RWPE2 (cell line): ENCODE results near the gene FILIP1.

Experiments used
- ATAC-seq: fragments of 200-7000 bp; cut with Tn5 transposase; 3 replicates; pipeline ENCODE4 v1.9.1; 2021; ENCODE audit warnings: low read depth
- DNase-seq: peaks from one replicate; pipeline ENCODE4 v3.0.0-alpha.2; 2020; ENCODE audit warnings: low spot score
- H3K27ac ChIP-seq: fragments of 450-650 bp; 2 replicates; pipeline ENCODE4 v1.5.1; 2017; ENCODE audit warnings: mild to moderate bottlenecking; ENCODE audit not compliant: poor library complexity, severe bottlenecking
- H3K27me3 ChIP-seq: fragments of 250-450 bp; sonication (Bioruptor Pico); 2 replicates; pipeline ENCODE4 v1.5.1; 2021; ENCODE audit warnings: mild to moderate bottlenecking, moderate library complexity; ENCODE audit not compliant: insufficient read depth, poor library complexity, severe bottlenecking
- H3K36me3 ChIP-seq: fragments of 250-450 bp; sonication (Bioruptor Pico); 2 replicates; pipeline ENCODE4 v1.5.1; 2020; ENCODE audit warnings: low read depth, mild to moderate bottlenecking, moderate library complexity
- H3K4me1 ChIP-seq: fragments of 250-450 bp; sonication (Bioruptor Pico); 2 replicates; pipeline ENCODE4 v1.5.1; 2021; ENCODE audit warnings: mild to moderate bottlenecking, moderate library complexity; ENCODE audit not compliant: insufficient read depth, poor library complexity, severe bottlenecking
- H3K4me3 ChIP-seq: fragments of 250-450 bp; sonication (Bioruptor Pico); 2 replicates; pipeline ENCODE4 v1.5.1; 2021; ENCODE audit warnings: mild to moderate bottlenecking, moderate library complexity; ENCODE audit not compliant: severe bottlenecking
- H3K9me3 ChIP-seq: fragments of 250-450 bp; sonication (Bioruptor Pico); 2 replicates; pipeline ENCODE4 v1.5.1; 2021; ENCODE audit warnings: mild to moderate bottlenecking, moderate library complexity; ENCODE audit not compliant: severe bottlenecking
- TF ChIP-seq, protein P1 (sequence below): fragments of 450-650 bp; IDR thresholded peaks from one replicate; pipeline ENCODE4 v1.5.1; 2017; ENCODE audit warnings: mild to moderate bottlenecking, moderate library complexity; ENCODE audit not compliant: poor library complexity, severe bottlenecking

The FILIP1 gene

DNA sequence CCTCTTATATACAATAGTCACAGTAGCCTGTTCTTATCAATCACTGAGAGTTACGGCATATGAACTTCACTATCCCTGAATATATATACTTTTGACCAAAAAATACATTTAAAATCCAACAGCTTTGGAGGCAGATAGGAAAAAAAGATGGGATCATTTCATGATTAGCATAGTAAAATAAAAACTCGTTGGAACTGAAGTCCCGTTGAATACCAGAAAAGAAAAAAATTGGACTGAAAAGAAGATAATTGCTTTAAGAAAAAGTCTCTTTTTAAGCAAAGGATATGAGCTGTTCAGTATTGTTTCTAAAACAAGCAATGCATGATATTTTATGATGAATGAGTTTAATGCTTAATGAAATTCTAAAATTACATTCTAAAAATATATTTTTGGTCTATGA lies 4.4 kb upstream of the FILIP1 start:
- Histone ChIP-seq H3K4me1 (no peaks in the 10 kb centered on the region), H3K4me3 (no peak overlapping the region), H3K27ac (no peak overlapping the region), H3K27me3 (no peaks in the 10 kb centered on the region), H3K36me3 (no peaks in the 10 kb centered on the region), H3K9me3 (no peaks in the 10 kb centered on the region)
- ATAC-seq (no peak), DNase-seq (no peak)
- TF ChIP-seq, protein P1, sequence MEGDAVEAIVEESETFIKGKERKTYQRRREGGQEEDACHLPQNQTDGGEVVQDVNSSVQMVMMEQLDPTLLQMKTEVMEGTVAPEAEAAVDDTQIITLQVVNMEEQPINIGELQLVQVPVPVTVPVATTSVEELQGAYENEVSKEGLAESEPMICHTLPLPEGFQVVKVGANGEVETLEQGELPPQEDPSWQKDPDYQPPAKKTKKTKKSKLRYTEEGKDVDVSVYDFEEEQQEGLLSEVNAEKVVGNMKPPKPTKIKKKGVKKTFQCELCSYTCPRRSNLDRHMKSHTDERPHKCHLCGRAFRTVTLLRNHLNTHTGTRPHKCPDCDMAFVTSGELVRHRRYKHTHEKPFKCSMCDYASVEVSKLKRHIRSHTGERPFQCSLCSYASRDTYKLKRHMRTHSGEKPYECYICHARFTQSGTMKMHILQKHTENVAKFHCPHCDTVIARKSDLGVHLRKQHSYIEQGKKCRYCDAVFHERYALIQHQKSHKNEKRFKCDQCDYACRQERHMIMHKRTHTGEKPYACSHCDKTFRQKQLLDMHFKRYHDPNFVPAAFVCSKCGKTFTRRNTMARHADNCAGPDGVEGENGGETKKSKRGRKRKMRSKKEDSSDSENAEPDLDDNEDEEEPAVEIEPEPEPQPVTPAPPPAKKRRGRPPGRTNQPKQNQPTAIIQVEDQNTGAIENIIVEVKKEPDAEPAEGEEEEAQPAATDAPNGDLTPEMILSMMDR: no peak

DNA sequence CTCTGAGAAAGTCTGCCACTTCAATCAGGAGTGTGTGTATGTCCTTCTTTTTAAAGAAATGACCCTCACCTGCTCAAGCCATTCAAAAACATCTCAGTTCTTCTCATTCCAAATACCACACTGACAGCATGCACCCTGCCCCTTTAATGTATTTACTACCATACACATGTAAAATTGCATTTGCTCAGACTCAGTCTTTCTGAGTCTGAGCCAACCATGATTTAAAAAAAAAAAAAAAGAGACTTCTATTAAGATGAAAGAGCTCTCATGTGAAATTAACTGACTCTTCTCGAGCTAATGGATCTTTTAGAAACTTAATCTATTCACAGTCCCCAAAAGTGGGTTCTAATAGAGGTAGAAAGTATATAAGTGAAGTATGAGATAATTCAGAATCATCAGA lies 1.4 kb upstream of the FILIP1 start:
- ATAC-seq (no peak), DNase-seq (no peak)
- Histone ChIP-seq H3K27ac (no peak overlapping the region), H3K36me3 (no peaks in the 10 kb centered on the region), H3K9me3 (no peaks in the 10 kb centered on the region), H3K4me3 (no peak overlapping the region), H3K4me1 (no peaks in the 10 kb centered on the region), H3K27me3 (no peaks in the 10 kb centered on the region)
- TF ChIP-seq, protein P1: no peak

DNA sequence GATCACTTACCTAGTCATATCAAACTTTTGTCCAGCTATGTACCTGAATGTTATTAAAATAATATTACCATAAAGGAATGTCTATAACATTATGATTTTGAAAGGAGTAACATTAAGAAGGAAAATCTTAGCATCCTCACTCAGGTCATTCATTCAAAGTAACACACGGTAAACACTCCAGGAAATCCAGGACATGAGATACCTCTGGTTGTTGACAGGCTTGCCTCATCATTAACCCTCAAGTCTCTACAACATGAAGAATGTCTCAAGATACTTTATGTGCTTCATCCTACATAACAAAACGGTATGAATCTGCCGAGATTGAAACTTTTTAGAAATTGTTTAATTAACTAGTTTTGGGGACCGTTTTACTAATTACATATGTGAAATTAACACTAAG lies 690 bp upstream of the FILIP1 start:
- Histone ChIP-seq H3K27me3 (no peaks in the 10 kb centered on the region), H3K4me3 (no peak overlapping the region), H3K36me3 (no peaks in the 10 kb centered on the region), H3K4me1 (no peaks in the 10 kb centered on the region), H3K27ac (no peak overlapping the region), H3K9me3 (no peaks in the 10 kb centered on the region)
- no peak for DNase-seq
- TF ChIP-seq, protein P1: no peak
- no peak for ATAC-seq

DNA sequence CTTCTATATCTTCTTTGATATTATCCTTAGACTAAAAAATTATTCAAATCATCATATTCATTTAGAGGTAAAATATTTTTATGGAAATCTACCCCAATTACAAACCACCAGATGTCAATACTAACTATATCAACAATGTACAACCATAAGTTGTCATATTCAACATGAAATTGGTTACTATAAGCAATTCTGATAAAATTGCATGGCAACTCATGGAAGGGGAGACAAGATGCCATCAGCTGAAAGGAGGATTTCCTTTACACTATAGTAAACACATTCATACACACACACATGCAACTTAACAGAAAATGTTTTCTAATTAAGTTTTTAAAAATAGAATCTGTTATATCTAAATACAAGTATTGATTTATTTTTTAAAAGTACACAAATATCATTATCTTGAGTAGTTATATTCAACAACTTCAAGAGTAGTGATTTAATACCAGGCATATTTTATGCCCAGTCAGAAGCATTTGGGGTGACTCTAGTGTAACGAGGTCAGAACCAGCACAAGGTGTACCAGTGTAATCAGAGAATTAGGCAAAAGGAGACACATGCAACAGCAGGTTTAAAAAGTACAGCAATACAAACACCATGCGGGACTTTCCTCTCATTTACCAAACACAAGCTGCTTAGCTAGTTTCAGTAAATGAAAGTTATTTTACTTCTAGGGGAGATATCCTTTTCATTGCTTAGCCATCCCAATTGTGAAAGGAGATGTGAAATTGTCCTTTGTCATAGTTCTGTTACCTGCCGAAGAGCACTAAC lies 1.0 kb downstream of the FILIP1 start:
- no peaks in the 10 kb centered on the region for H3K4me1 ChIP-seq
- no peak overlapping the region for H3K4me3 ChIP-seq
- TF ChIP-seq, protein P1: no peak
- H3K9me3 ChIP-seq: no peaks in the 10 kb centered on the region
- no peak overlapping the region for H3K27ac ChIP-seq
- peaks cover 7% of the 10 kb centered on the region for H3K27me3 ChIP-seq
- no peaks in the 10 kb centered on the region for H3K36me3 ChIP-seq
- DNase-seq (no peak), ATAC-seq (no peak)

DNA sequence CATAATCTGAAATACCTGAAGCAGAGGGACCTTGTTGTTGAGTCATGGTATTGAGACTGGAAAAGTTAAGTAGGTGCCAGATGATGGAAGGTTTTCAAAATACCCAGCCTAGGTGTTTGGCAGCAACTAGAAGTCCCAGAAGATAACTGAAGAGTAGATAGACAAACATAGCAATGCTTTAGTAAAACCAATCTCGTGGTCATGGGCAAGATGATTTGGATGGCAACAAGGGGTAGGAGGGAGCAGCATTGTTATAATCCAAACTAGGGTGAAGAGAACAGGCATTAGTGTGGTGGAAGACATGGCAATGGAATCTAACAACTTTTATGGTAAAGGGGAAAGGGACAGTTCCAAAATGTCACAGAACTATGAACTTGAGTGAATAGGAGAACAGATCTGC lies 2.3 kb downstream of the FILIP1 start:
- H3K27me3 ChIP-seq: peaks cover 9% of the 10 kb centered on the region
- H3K4me3 ChIP-seq: no peak overlapping the region
- DNase-seq (no peak), ATAC-seq (no peak)
- no peaks in the 10 kb centered on the region for H3K4me1 ChIP-seq
- no peaks in the 10 kb centered on the region for H3K36me3 ChIP-seq
- TF ChIP-seq, protein P1: no peak
- H3K9me3 ChIP-seq: no peaks in the 10 kb centered on the region
- H3K27ac ChIP-seq: no peak overlapping the region
